Gastrocnemius medialis (tissue), 4 donors: Measurements from ENCODE around the gene UBFD1. TPM values are rescaled to one million over a fixed set of nuclear protein-coding genes. Genes with fewer than 3 reads are reported as not detected.

ENCODE experiments used
- ATAC-seq, 2 donors: fragments of 150-250 bp; one replicate each; pipeline ENCODE4 v1.9.1; 2016
- DNase-seq, 2 donors: peaks; one replicate each; pipeline ENCODE4 v3.0.0-alpha.2; 2019
- H3K27ac ChIP-seq, 4 donors: fragments of 200-600 bp; sonication (generic); 1 replicate in 1 of 4; 2 replicates in 3 of 4; pipeline ENCODE4 v1.5.1; 2016 to 2018; ENCODE audit warnings: mild to moderate bottlenecking in 2 of 4, moderate library complexity in 1 of 4
- H3K27me3 ChIP-seq, 3 donors: fragments of 200-600 bp; sonication (generic) in 2 of 3; 1 replicate in 1 of 3; 2 replicates in 2 of 3; pipeline versions ENCODE4 v1.5.1 to v1.6.0; 2016 to 2019; ENCODE audit warnings: mild to moderate bottlenecking in 1 of 3, moderate library complexity in 1 of 3
- H3K36me3 ChIP-seq, 2 donors: fragments of 200-600 bp; sonication (generic) in 1 of 2; one replicate each; pipeline ENCODE4 v1.5.1; 2017 to 2018
- H3K4me1 ChIP-seq, 2 donors: fragments of 200-600 bp; sonication (generic) in 1 of 2; one replicate each; pipeline ENCODE4 v1.5.1; 2016 to 2017; ENCODE audit warnings: mild to moderate bottlenecking in 2 of 2
- H3K4me3 ChIP-seq, 4 donors: fragments of 200-600 bp; sonication (generic) in 3 of 4; 1 replicate in 1 of 4; 2 replicates in 3 of 4; pipeline ENCODE4 v1.5.1; 2016 to 2019; ENCODE audit warnings: mild to moderate bottlenecking in 2 of 4
- H3K9me3 ChIP-seq, 3 donors: fragments of 200-600 bp; sonication (generic) in 2 of 3; 1 replicate in 1 of 3; 2 replicates in 2 of 3; pipeline ENCODE4 v1.5.1; 2016 to 2019
- CTCF ChIP-seq, 5 experiments: fragments of 450-650 bp in 3 of 5; fragments of 200-600 bp in 2 of 5; sonication (generic) in 2 of 5; IDR thresholded peaks in 4 of 5; conservative IDR thresholded peaks in 1 of 5; 1 replicate in 4 of 5; 2 replicates in 1 of 5; pipeline ENCODE4 v1.5.1; 2016 to 2019; ENCODE audit warnings: antibody characterized with exemption in 5 of 5, mild to moderate bottlenecking in 3 of 5, moderate library complexity in 3 of 5
- POLR2A ChIP-seq, 2 donors: fragments of 450-650 bp; IDR thresholded peaks; one replicate each; pipeline ENCODE4 v1.6.1; 2017; ENCODE audit warnings: antibody characterized with exemption in 2 of 2, mild to moderate bottlenecking in 2 of 2, moderate library complexity in 2 of 2
- in situ Hi-C, 4 donors: fragments of 200-750 bp; cut with MboI; loops; one replicate each; pipeline versions ENCODE4 v1.15.0 to v1.8.0; 2017; ENCODE audit warnings: low sequenced_read_pairs in 4 of 4
- intact Hi-C: fragments of 100-400 bp; cut with DNase I; formaldehyde crosslinking; loops from one replicate; pipeline ENCODE4 v1.15.1; 2023; ENCODE audit warnings: low total_unique reads
- total RNA-seq, 4 donors: library from RNA; depleted of rRNA; stranded (reverse); fragments of >200 nt; gene quantifications; one replicate each; pipeline versions ENCODE4 v1.1.0 to v1.2.3, GENCODE V29; 2016

UBFD1 gene
- total RNA-seq, 4 donors from 2014 or later = 133 to 367 (median 317) TPM

GRCh38 chr16:23595246-23595950 is 37.9 kb downstream of the UBFD1 start:
- H3K4me1 ChIP-seq = peaks cover 26 to 35% of the 10 kb centered on the region in 2 donors
- H3K36me3 ChIP-seq = peaks cover 0 to 27% of the 10 kb centered on the region in 2 donors
- H3K4me3 ChIP-seq = peak overlapping the region; percentile 88 to 100 (median 97)
- no peak for TF ChIP-seq POLR2A (IDR thresholded peaks at IDR 0.05)
- TF ChIP-seq CTCF (IDR thresholded peaks at IDR 0.05 in 4 of 5, conservative IDR thresholded peaks at IDR 0.05 in 1 of 5) = no peak
- peak overlapping the region; percentile 94 to 99 (median 96) for H3K27ac ChIP-seq
- no peaks in the 10 kb centered on the region for H3K9me3 ChIP-seq
- in situ Hi-C loops = loop anchor here in 1 of 4 donors (5.0 kb wide), 1 partner anchor 38 kb away; the partner anchor contains the start of genes EARS2 and UBFD1
- DNase-seq (no peak), ATAC-seq (peak; percentile 12 to 14)
- intact Hi-C loops = loop anchor here (5.0 to 10.0 kb wide), 2 partner anchors 143 to 1391 kb away; partner anchors contain the start of genes COG7 and EEF2K
- no peaks in the 10 kb centered on the region for H3K27me3 ChIP-seq

- in situ Hi-C loops = loop anchor here in 1 of 4 donors (5.0 kb wide), 1 partner anchor 39 kb away; the partner anchor contains the start of genes EARS2 and UBFD1
- TF ChIP-seq CTCF (IDR thresholded peaks at IDR 0.05 in 4 of 5, conservative IDR thresholded peaks at IDR 0.05 in 1 of 5) (peak; percentile 93 to 100 (median 100)), POLR2A (IDR thresholded peaks at IDR 0.05) (peak; percentile 8 to 42)
Observed at GRCh38 chr16:23595951-23596720, 38.6 kb downstream of the UBFD1 start, which contains the start of gene NDUFAB1. NDUFAB1 (minus strand) TSS chr16:23596316; CDS start chr16:23596290, 26 bp downstream.

GRCh38 chr16:23597003-23597756 is 39.7 kb downstream of the UBFD1 start:
- Histone ChIP-seq H3K9me3 (no peaks in the 10 kb centered on the region), H3K27me3 (no peaks in the 10 kb centered on the region), H3K36me3 (peaks cover 0 to 22% of the 10 kb centered on the region in 2 donors), H3K4me1 (peaks cover 26% of the 10 kb centered on the region in 2 donors), H3K27ac (peak overlapping the region; percentile 94 to 99 (median 96)), H3K4me3 (peak overlapping the region in 2 of 4 donors; percentile 52 to 88)
- TF ChIP-seq POLR2A (IDR thresholded peaks at IDR 0.05) (no peak), CTCF (IDR thresholded peaks at IDR 0.05 in 4 of 5, conservative IDR thresholded peaks at IDR 0.05 in 1 of 5) (peak in 3 of 5 experiments; percentile 31 to 51 (median 39))
- ATAC-seq = peak; percentile 34 to 66
- DNase-seq = peak; percentile 16 to 78
- in situ Hi-C loops (loop anchor here in 1 of 4 donors (5.0 kb wide), 1 partner anchor 40 kb away; the partner anchor contains the start of genes EARS2 and UBFD1), intact Hi-C loops (loop anchor here (2.0 to 10.0 kb wide), 3 partner anchors 86 to 1392 kb away; partner anchors contain the start of genes COG7, EEF2K and GGA2)

More at GRCh38 chr16:23595951-23596720, 38.6 kb downstream of the UBFD1 start, which contains the start of gene NDUFAB1:
- H3K4me1 ChIP-seq = peaks cover 26 to 35% of the 10 kb centered on the region in 2 donors
- peaks cover 0 to 23% of the 10 kb centered on the region in 2 donors for H3K36me3 ChIP-seq
- peak; percentile 83 to 87 for ATAC-seq
- no peaks in the 10 kb centered on the region for H3K27me3 ChIP-seq
- DNase-seq = peak; percentile 82 to 89
- peak within 1 kb of the TSS; percentile 88 to 100 (median 97) for H3K4me3 ChIP-seq
- no peaks in the 10 kb centered on the region for H3K9me3 ChIP-seq
- peak within 1 kb of the TSS; percentile 94 to 99 (median 96) for H3K27ac ChIP-seq
- intact Hi-C loops = loop anchor here (1.0 to 10.0 kb wide), 5 partner anchors 39 to 1391 kb away; partner anchors contain the start of genes COG7, DCTN5, EARS2 and EEF2K

GRCh38 chr16:23607726-23608125 is 50.2 kb downstream of the UBFD1 start:
- TF ChIP-seq CTCF (IDR thresholded peaks at IDR 0.05 in 4 of 5, conservative IDR thresholded peaks at IDR 0.05 in 1 of 5) = no peak
- no peak for TF ChIP-seq POLR2A (IDR thresholded peaks at IDR 0.05)
- ATAC-seq (no peak), DNase-seq (no peak)
- intact Hi-C loops = no loop called here
- Histone ChIP-seq H3K27me3 (no peaks in the 10 kb centered on the region), H3K36me3 (peaks cover 0 to 31% of the 10 kb centered on the region in 2 donors), H3K9me3 (no peaks in the 10 kb centered on the region), H3K4me3 (no peak overlapping the region), H3K27ac (no peak overlapping the region), H3K4me1 (no peaks in the 10 kb centered on the region)
- in situ Hi-C loops = loop anchor here in 1 of 4 donors (10.0 kb wide), 1 partner anchor 63 kb away; no protein-coding TSS in a partner anchor
